SKM-1 treated with dmso at 0.1 percent for 144 hours (cell line): ENCODE measurements around the gene TRIM10.
"Not testable (repeated sequence)": the region's sequence is repeated elsewhere in the genome, so short reads cannot be mapped to it uniquely, and the experiment has no call there.

Source experiments
- DNase-seq: peaks from one replicate; lab custom pipeline; 2025; ENCODE audit not compliant: unreplicated experiment; lab: John Stamatoyannopoulos, UW

The TRIM10 gene

DNA sequence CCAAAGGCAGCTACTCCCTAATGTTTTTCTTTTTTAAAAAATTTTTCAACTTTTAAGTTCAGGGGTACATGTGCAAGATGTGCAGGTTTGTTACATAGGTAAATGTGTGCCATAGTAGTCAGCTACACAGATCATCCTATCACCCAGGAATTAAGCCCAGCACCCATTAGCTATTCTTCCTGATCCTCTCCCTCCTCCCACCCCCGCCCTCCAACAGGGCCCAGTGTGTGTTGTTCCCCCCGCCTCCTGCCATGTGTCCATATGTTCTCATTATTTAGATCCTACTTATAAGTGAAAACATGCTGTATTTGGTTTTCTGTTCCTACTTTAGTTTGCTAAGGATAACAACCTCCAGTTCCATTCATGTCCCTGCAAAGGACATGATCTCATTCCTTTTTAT is 14.8 kb upstream of the TRIM10 start:
- no peak for DNase-seq

DNA sequence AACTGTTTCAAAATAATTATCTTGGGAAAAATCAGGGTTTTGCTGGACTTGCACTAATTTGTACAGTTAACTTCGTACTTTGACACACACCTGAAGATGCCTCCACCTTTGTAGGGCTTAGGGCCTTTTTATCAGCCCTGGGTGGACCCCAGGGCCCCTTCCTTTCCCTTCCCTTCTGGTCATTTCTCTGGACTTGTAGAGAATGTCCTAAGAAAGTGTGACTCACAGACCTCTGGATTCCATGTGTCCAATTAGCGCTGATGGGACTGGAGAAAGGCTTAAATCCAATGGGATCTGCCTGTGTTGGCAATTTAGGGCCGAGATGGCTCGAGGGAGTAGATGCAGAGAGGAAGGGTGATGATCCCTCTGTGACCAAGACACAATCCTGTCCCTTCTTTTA is 11.7 kb upstream of the TRIM10 start:
- no peak for DNase-seq

DNA sequence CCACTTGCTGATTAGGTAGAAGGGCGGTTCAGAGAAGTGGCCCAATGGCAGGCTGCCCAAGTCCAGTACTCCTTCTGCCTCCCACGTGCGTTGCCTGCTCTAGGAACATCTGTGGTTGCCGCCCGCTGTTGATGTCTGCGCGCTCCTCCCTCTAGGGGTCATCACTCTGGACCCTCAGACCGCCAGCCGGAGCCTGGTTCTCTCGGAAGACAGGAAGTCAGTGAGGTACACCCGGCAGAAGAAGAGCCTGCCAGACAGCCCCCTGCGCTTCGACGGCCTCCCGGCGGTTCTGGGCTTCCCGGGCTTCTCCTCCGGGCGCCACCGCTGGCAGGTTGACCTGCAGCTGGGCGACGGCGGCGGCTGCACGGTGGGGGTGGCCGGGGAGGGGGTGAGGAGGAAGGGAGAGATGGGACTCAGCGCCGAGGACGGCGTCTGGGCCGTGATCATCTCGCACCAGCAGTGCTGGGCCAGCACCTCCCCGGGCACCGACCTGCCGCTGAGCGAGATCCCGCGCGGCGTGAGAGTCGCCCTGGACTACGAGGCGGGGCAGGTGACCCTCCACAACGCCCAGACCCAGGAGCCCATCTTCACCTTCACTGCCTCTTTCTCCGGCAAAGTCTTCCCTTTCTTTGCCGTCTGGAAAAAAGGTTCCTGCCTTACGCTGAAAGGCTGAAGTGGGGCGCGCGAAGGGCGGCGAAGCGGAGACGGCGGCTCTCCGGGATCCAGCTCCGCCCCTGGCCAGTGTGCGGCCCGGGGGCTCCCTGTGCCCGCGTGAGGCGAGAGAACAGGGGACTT is 10.9 kb upstream of the TRIM10 start:
- no peak for DNase-seq

DNA sequence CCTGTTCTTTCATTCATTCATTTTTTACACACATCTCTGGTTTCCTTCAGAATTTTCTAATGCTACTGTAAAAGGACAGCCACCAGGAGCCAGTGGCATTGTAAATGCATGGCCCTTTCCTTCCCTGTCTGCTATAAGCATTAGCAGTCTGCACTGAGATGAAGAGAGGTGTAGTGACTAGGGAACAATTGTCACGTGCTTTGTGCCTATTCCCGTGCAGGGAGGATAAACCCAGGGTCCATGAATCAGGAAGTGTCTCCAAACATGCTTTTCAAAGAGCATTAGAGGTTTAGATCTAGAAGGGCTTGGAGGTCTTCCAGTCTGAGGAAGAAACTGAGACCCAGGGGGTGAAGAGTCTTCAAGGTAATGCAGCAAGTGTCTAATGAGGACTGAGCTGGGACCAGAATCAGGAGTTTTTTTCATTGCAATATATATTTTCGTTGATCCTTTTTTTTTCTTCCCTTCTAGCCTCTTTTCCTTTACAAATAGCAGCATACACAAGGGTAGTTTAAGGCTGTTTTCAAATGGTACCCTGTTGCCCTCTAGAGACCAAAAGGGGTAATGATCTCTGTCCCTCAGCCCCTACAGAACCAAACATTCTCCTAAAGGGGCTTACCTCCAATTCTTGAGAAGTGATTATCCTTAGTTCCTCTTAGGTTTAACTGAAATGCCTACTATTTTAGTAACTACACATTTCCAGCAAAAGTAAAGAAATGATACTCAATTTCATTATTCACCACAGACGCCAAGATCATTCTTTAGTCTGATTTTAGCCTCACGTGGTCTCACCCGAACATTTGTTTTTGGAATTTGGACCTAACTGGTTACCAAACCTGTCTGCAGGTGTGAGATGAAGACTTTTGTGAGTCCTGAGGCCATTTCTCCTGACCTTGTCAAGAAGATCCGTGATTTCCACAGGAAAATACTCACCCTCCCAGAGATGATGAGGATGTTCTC is 8.9 kb upstream of the TRIM10 start:
- peak; percentile 46 for DNase-seq

DNA sequence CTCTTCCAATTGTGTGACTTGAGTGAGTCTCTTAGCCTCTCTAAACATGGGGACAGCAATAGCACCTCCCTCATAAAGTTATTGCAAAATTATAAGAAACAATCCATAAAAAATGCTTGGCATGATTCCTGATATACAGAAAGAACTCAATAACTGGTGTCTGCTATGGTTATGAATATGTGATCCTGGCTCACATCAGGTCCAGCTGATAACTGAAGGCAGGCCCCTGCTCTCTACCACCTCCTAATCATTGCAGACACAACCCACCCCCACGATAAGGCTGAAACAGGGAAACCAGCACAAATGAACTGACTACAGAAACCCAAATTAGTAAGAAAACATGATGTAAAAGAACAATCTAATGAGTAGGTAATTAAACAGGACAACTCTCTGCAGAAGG is 7.7 kb upstream of the TRIM10 start:
- DNase-seq, result no peak

DNA sequence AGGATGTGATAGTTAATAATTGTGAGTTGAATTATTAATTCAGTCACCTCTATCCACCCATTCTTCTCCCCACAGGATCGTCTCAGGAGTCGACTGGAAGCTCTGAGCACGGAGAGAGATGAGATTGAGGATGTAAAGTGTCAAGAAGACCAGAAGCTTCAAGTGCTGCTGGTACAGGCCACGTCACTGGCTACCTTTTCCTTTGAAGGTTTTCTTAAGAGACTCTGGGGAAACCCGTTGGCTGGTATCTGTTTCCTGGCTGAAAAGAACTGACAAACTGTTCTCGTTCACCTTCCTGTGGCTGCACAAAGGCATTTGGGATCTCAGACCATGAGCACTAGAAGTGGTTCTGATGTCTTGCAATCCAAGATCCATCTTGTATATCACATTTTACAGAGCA is 6.1 kb upstream of the TRIM10 start:
- DNase-seq, result no peak

DNA sequence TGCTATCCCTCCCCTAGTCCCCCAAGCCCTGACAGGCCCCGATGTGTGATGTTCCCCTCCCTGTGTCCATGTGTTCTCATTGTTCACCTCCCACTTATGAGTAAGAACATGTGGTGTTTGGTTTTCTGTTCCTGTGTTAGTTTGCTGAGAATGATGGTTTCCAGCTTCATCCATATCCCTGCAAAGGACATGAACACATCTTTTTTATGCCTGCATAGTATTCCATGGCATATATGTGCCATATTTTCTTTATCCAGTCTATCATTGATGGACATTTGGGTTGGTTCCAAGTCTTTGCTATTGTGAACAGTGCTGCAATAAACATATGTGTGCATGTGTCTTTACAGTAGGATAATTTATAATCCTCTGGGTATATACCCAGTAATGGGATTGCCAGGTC is 4.2 kb upstream of the TRIM10 start:
- not testable (repeated sequence) for DNase-seq

DNA sequence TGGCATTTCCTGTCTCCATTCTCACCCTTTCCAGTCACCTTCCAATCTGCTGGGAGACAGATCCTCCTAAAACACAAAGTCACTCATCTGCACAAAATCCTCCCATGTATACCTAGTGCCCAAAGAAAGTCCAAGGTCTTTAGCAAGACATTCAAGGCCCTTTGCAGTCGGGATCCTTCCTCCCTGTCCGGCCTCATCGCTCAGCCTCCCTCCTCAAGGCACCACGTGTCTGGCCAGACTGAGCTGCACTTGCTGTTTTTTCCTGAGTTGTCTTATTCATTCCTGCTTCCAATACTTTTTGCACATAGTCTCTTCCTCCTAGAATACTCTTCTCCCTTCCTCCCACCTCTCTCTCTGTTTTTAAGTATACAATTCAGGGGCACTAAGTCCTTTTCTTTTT is 3.7 kb upstream of the TRIM10 start:
- no peak for DNase-seq

DNA sequence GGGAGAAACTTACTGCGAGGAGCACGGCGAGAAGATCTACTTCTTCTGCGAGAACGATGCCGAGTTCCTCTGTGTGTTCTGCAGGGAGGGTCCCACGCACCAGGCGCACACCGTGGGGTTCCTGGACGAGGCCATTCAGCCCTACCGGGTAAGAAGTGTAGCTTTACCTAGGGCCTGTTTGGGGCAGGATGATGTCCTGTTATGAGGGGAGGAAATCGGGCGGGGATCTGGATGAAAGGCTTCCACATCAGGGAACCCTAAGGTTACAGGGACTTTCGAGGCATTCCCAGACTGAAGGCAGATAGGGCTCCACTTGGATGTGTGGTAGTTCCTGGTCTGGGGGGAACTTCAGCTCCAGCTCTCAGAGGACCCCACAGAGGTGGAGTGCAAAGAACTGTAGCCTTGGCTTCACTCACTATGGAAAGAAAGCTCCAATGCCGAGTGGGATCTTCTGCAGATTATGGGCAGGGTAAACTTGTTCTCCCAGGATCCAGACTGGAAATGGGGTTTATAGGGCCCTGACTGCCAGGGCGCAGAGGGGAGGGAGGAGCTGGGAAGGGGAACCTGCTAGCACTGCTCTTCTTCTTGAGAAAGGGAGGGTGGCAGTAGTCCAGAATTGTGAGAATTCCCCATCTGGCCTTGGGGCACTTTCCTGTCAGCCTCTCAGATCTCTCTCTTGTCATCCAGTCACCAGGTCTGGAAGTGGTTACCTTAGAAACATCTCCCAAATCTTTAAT is 3.1 kb upstream of the TRIM10 start:
- DNase-seq, result no peak

DNA sequence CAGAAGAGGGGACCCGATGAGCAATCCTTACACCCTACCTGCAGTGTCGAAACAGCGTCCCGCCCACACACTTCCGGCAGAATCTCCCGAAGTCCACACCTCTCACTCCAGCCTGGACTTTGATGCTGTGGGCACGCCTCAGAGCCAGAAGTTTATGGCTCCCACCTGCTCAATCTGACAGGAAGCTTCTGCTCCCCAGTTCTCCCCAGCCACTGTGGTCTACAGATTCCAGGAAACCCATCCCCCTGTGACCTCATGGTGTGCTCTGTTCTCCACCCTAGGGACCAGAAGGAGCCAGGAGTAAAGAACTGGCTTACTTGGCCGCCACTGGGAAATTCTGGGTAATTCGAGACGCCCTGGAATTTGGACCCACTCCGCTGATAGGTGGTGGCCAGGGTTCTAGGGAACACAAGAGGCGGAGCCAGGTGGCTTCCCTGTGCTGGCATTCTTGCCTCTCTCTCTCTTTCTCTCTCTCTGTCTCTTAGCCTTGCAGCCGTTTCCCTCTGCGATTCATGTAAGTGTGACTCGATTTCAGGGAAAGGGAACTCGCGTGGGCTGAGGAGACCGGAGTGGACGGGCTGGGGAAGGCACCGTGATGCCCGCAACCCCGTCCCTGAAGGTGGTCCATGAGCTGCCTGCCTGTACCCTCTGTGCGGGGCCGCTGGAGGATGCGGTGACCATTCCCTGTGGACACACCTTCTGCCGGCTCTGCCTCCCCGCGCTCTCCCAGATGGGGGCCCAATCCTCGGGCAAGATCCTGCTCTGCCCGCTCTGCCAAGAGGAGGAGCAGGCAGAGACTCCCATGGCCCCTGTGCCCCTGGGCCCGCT is 2.3 kb upstream of the TRIM10 start, which contains the start of gene TRIM15:
TSS of gene TRIM15 (plus strand) at position 457 of the 828 bp plus-strand sequence. CDS start at position 596, 139 bp downstream.
- DNase-seq, result no peak

DNA sequence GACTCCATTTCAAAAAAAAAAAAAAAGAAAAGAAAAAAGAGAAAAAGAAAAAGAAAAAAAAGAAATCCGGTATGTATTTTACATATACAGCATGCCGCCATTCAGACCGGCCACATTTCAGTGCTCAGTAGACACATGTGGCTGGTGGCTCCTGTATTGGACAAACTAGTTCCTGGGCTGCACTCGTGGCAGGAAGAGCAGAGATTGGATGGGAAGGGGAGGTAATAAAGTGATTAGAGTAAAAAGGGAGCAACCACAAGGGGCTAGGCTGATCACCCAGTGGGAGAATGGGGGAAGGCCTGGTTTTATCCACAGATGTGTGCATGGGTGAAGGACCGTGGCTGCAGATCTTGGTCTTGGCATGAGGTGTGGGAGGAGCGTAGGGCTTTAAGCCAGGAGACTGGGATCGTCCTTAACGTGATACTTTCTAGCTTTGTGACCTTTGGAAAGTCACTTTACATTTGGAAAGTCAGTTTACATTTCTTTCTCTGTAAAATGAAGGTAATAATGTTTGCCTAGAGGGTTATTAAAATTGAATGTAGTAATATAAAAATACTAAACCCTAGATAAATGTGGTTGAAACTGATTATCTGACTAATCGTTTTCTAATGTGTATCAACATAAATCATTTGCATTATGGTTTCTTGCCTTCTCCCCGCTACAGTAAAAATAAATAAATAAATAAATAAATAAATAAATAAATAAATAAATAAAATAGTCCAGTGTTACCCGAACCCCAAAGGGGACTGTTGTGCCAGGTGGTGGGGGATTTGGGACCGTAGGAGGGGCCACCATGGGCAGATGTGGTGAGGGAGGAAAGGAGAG is 1.5 kb upstream of the TRIM10 start:
- DNase-seq, result no peak

DNA sequence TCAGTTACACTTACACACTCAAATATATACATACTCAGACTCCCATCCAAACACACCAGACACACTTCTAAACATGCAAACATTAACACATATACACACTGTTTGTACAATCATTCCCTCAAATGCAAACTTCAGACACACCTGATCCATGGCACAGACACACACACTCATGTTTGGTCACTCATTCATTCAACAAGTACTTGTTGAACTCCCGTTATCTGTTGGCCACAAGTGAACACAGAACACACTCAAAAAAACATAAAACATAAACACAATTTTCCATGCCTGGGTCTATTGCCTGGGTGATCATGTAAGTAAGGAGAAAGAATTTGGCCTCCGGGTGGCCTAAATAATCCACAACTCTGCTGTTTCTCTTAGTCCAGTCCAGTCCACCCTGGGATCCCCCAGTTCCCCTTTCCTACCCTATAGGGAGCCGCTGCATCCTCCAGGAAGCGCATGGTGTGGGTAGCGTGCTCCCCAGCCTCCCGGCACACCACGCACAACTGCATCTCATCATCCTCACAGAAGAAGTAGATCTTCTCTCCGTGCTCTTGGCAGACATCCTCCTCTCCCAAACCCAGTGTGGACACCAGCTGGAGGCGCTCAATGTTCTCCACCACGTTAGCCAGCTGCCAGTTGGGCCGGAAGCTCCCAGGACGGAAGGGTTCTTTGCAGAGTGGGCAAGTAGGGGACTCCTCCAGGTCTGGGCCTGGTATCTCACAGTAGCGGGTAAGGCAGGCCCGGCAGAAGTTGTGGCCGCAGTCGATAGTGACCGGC is 815 bp downstream of the TRIM10 start:
- no peak for DNase-seq

DNA sequence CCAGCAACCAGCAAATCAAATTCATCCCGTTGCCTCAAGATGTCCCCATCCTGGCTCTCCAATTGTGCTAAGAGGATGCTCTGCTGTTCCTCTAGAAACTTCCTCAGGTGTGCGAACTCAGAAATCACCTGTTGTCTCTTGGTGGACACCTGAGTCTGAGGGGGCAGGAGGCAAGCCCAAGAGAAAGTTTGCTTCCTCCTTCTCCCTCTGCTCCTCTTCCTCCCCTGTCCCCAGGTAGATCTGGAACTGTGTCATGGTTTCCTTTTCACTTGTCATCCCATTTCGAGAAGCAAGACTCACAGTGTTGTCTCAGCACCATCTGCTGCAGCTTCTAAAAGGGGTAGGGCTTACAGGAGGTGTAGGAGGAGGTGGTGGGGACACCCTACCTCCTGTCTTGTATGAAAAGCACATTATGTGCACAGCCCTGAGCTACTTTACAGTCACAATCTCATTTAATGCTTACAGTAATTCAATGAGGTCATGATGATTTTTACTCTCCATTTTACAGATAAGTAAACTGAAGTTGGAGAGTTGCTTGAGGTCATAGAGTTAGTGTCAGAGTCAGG is 2.5 kb downstream of the TRIM10 start:
- DNase-seq, result no peak

DNA sequence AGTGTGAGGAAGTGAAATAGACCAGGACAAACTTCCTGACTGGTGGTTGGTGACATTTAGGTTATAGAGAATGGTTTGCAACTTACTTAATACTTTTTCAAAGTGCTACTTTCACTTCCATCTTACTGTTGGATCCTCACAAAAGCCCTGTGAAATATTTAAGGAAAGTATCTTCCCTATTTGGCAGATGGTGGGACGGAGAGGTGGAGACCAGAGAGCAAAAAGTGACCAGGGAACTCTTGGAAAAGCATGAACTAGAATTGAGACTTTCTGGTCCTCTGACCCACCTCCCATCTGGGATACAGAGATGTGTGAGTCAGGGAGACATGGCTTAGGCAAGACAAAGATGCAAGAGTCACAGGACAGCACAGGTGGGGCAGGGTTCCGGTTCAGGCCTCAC is 3.0 kb downstream of the TRIM10 start:
- no peak for DNase-seq

DNA sequence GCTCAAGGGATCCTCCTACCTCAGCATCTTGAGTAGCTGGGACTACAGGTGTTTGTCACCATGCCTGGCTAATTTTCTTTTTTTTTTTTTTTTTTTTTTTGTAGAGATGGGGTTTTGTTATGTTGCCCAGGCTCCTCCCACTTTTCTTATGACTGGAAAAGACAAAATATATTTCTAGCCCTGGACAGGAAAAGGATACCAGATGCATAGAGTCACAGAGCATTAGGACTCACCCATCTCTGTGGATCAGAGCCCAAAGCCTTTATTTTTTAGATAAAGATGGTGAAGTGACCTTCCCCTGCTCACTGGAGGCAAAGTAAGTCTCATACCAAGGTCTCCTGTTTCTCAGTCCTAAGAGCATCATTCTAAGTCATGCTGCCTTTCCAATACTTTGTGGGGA is 3.4 kb downstream of the TRIM10 start:
- DNase-seq, result no peak

DNA sequence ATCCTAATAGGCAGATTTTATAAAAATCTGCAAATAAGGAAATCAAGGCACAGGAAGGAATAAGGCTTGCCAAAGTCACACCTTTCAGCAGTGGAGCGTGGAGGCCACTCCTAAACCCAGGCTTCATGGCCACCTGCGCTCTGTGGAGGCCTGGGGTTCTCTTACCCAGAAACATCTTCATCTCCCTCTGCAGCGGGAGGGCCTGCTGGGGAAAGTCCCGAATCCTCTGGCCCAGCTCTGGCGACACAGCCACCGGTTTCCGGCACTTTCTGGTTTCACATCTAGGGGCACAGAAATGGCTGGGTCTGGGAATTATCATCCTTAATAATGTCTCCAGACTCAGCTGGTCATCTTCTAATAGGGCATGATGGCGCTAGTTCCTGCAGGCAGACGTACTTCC is 4.2 kb downstream of the TRIM10 start:
- no peak for DNase-seq

DNA sequence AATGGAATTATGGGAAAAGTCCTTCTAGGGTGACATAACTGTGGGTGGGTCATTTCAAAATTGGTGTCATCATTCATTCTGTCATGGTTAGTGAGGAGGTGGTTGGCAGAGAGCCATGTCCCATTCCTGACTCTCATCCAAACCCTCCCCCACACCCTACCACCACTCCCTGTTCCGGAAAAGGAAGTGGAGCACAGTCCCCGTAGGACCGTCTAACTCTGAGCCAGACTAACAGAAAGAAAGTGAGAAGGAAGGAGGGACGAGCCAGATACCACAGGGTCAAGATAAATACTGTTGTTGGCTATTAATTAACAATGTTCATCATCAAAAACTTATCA is 4.8 kb downstream of the TRIM10 start:
- DNase-seq, result no peak

DNA sequence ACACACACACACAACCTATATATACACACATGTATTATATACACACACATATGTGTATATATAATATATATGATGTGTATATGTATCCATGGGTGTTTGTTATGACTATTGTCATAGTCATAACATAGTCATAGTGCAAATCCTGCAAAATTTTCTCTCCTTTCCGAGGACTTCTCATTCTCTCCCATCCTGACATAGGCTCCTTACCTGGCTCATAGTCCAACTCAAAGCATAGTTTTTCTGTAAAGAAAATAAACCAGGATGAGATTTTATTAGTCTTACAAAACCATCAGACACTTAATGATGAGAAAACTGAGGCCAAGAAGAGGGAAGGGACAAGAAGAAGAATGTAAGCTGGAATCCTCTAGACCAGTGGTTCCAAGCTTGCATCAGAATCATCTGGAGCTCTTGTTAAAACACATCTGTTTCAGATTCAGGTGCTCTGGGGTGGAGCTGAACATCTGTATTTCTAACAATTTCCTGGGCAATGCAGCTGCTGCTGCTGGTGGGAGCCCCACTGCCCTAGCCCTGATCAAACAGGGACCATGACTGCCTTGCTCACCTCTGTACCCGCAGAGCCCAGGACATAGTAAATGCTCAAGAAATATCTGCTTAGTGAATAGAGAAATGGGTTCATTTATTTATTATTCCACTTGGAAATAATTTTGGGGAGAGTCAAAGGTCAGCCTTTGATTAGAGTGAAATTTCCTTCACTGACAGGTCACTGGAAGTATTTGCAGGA is 5.3 kb downstream of the TRIM10 start:
- DNase-seq, result no peak
